ENCODE data around the gene PTPN13.

The PTPN13 gene

GRCh38 chr4:86603311-86603885, 9.3 kb downstream of the PTPN13 start:
- no peak for TF ChIP-seq CTCF (IDR thresholded peaks at IDR 0.05; ENCODE audit: control insufficient read depth, insufficient read depth, low read depth, low read length, missing control alignments)
- DNase-seq (ENCODE audit: low read depth) = no peak

GRCh38 chr4:86606809-86607208, 12.7 kb downstream of the PTPN13 start:
- H3K4me3 ChIP-seq (ENCODE audit: control insufficient read depth, low read depth, low read length) = no peak overlapping the region
- no peak for DNase-seq (ENCODE audit: low read depth)
- TF ChIP-seq CTCF (IDR thresholded peaks at IDR 0.05; ENCODE audit: control insufficient read depth, insufficient read depth, low read depth, low read length, missing control alignments) = no peak

More at GRCh38 chr4:86603311-86603885, 9.3 kb downstream of the PTPN13 start:
- no peak overlapping the region for H3K4me3 ChIP-seq (ENCODE audit: control insufficient read depth, low read depth, low read length)

- DNase-seq (ENCODE audit: low read depth) = no peak
- TF ChIP-seq CTCF (IDR thresholded peaks at IDR 0.05; ENCODE audit: control insufficient read depth, insufficient read depth, low read depth, low read length, missing control alignments) = no peak
- no peak overlapping the region for H3K4me3 ChIP-seq (ENCODE audit: control insufficient read depth, low read depth, low read length)
These were observed 14.8 kb downstream of the PTPN13 start for GRCh38 chr4:86608757-86609375.

- TF ChIP-seq CTCF (IDR thresholded peaks at IDR 0.05; ENCODE audit: control insufficient read depth, insufficient read depth, low read depth, low read length, missing control alignments) = no peak
- no peak for DNase-seq (ENCODE audit: low read depth)
- no peak overlapping the region for H3K4me3 ChIP-seq (ENCODE audit: control insufficient read depth, low read depth, low read length)
These were observed 17.6 kb downstream of the PTPN13 start for GRCh38 chr4:86611757-86612156.

- DNase-seq (ENCODE audit: low read depth) = no peak
- TF ChIP-seq CTCF (IDR thresholded peaks at IDR 0.05; ENCODE audit: control insufficient read depth, insufficient read depth, low read depth, low read length, missing control alignments) = no peak
- H3K4me3 ChIP-seq (ENCODE audit: control insufficient read depth, low read depth, low read length) = no peak overlapping the region
These were observed 19.6 kb downstream of the PTPN13 start for GRCh38 chr4:86613734-86614133.

- TF ChIP-seq CTCF (IDR thresholded peaks at IDR 0.05; ENCODE audit: control insufficient read depth, insufficient read depth, low read depth, low read length, missing control alignments) = no peak
- no peak overlapping the region for H3K4me3 ChIP-seq (ENCODE audit: control insufficient read depth, low read depth, low read length)
- no peak for DNase-seq (ENCODE audit: low read depth)
These were observed 20.8 kb downstream of the PTPN13 start for GRCh38 chr4:86614865-86615264.
